Mucosa of descending colon (tissue), 3 donors: Measurements from ENCODE around the gene PLXDC2. TPM values are rescaled to one million over a fixed set of nuclear protein-coding genes. Genes with fewer than 3 reads are reported as not detected.
A peak's percentile ranks its signal among the peaks of the same experiment; 100 is the strongest.

Source experiments
- ATAC-seq: fragments of 200-7000 bp; cut with Tn5 transposase; one replicate; pipeline ENCODE4 v1.9.1; 2020; ENCODE audit warnings: mild to moderate bottlenecking, moderate library complexity
- DNase-seq, 3 donors: peaks; one replicate each; pipeline ENCODE4 v3.0.0-alpha.2; 2020
- H3K36me3 ChIP-seq: fragments of 200-600 bp; one replicate; pipeline ENCODE4 v1.8.0; 2021; ENCODE audit warnings: low read depth, mild to moderate bottlenecking
- H3K4me1 ChIP-seq: fragments of 200-600 bp; one replicate; pipeline ENCODE4 v1.8.0; 2021; ENCODE audit warnings: low read depth, mild to moderate bottlenecking
- H3K4me3 ChIP-seq: fragments of 200-600 bp; one replicate; pipeline ENCODE4 v1.8.0; 2021; ENCODE audit warnings: mild to moderate bottlenecking
- H3K9me3 ChIP-seq: fragments of 200-600 bp; one replicate; pipeline ENCODE4 v1.8.0; 2021; ENCODE audit warnings: mild to moderate bottlenecking
- CTCF ChIP-seq: fragments of 200-600 bp; IDR thresholded peaks from one replicate; pipeline ENCODE4 v1.8.0; 2022; ENCODE audit warnings: antibody characterized with exemption, mild to moderate bottlenecking
- intact Hi-C, 2 donors: fragments of 100-400 bp; cut with DNase I in 1 of 2; cut with micrococcal nuclease in 1 of 2; formaldehyde crosslinking; loops; one replicate each; pipeline versions ENCODE4 v1.11.0 to v1.11.1; 2022; cut with DNase I, micrococcal nuclease
- total RNA-seq, 3 donors: library from RNA; stranded (reverse); fragmentation: NEBNext Ultra II Directional in 2 of 3; extraction: Animal tissue kit (Norgen Biotek cat#: 25700) in 2 of 3; gene quantifications; one replicate each; pipeline versions ENCODE4 v1.2.1 to v1.2.4, GENCODE V29; 2021 to 2023
- donor health status: DM: no; HTN: no; CAD: no; lungs with moderate emphysema.
- donor health status: DM: no; HTN: no; CAD: no.
- donor health status: DM: no; HTN: yes; CAD: no.

PLXDC2 gene
- total RNA-seq, 3 donors from 2014 or later, result 19.9 to 31.6 (median 30.3) TPM

GRCh38 chr10:19913987-19914386, 97.8 kb downstream of the PLXDC2 start:
- ATAC-seq, result no peak
- H3K36me3 ChIP-seq, result no peaks in the 10 kb centered on the region
- peaks cover 11% of the 10 kb centered on the region for H3K4me1 ChIP-seq
- DNase-seq, result no peak
- TF ChIP-seq CTCF, result no peak
- H3K9me3 ChIP-seq, result no peaks in the 10 kb centered on the region
- intact Hi-C loops, result no loop called here
- H3K4me3 ChIP-seq, result no peak overlapping the region

GRCh38 chr10:19915125-19915524, 98.9 kb downstream of the PLXDC2 start:
- ATAC-seq, result no peak

GRCh38 chr10:19915816-19916215, 99.6 kb downstream of the PLXDC2 start:
- peak; percentile 71 for ATAC-seq
- TF ChIP-seq CTCF, result no peak
- intact Hi-C loops, result no loop called here
- H3K36me3 ChIP-seq, result no peaks in the 10 kb centered on the region
- peaks cover 23% of the 10 kb centered on the region for H3K4me1 ChIP-seq
- no peak overlapping the region for H3K4me3 ChIP-seq
- peak in 1 of 3 donors; percentile 23 for DNase-seq
- no peaks in the 10 kb centered on the region for H3K9me3 ChIP-seq

More at GRCh38 chr10:19915125-19915524, 98.9 kb downstream of the PLXDC2 start:
- DNase-seq, result no peak
- no peak for TF ChIP-seq CTCF
- H3K36me3 ChIP-seq, result no peaks in the 10 kb centered on the region
- H3K4me3 ChIP-seq, result no peak overlapping the region
- intact Hi-C loops, result no loop called here
- H3K9me3 ChIP-seq, result no peaks in the 10 kb centered on the region
- H3K4me1 ChIP-seq, result peaks cover 21% of the 10 kb centered on the region

GRCh38 chr10:19917751-19918478, 101.7 kb downstream of the PLXDC2 start:
- Histone ChIP-seq H3K4me3 (no peak overlapping the region), H3K9me3 (no peaks in the 10 kb centered on the region), H3K4me1 (peaks cover 38% of the 10 kb centered on the region), H3K36me3 (no peaks in the 10 kb centered on the region)
- ATAC-seq, result no peak
- no peak for DNase-seq
- intact Hi-C loops, result no loop called here
- no peak for TF ChIP-seq CTCF

- ATAC-seq (peak; percentile 29), DNase-seq (no peak)
- Histone ChIP-seq H3K36me3 (no peaks in the 10 kb centered on the region), H3K4me1 (peaks cover 43% of the 10 kb centered on the region), H3K4me3 (no peak overlapping the region), H3K9me3 (no peaks in the 10 kb centered on the region)
- TF ChIP-seq CTCF, result no peak
- intact Hi-C loops, result no loop called here
Observed at GRCh38 chr10:19918794-19919193, 102.6 kb downstream of the PLXDC2 start.

GRCh38 chr10:19919671-19920070, 103.4 kb downstream of the PLXDC2 start:
- no peak overlapping the region for H3K4me3 ChIP-seq
- no peak for DNase-seq
- ATAC-seq, result peak; percentile 40

More at GRCh38 chr10:19919671-19920070, 103.4 kb downstream of the PLXDC2 start:
- TF ChIP-seq CTCF, result no peak
- H3K9me3 ChIP-seq, result no peaks in the 10 kb centered on the region
- H3K36me3 ChIP-seq, result no peaks in the 10 kb centered on the region
- peaks cover 45% of the 10 kb centered on the region for H3K4me1 ChIP-seq
- intact Hi-C loops, result no loop called here
